Measurements from ENCODE around the gene MAN2A2.
A peak's percentile ranks its signal among the peaks of the same experiment; 100 is the strongest.
"Not testable (repeated sequence)": the region's sequence is repeated elsewhere in the genome, so short reads cannot be mapped to it uniquely, and the experiment has no call there.

The MAN2A2 gene

DNA sequence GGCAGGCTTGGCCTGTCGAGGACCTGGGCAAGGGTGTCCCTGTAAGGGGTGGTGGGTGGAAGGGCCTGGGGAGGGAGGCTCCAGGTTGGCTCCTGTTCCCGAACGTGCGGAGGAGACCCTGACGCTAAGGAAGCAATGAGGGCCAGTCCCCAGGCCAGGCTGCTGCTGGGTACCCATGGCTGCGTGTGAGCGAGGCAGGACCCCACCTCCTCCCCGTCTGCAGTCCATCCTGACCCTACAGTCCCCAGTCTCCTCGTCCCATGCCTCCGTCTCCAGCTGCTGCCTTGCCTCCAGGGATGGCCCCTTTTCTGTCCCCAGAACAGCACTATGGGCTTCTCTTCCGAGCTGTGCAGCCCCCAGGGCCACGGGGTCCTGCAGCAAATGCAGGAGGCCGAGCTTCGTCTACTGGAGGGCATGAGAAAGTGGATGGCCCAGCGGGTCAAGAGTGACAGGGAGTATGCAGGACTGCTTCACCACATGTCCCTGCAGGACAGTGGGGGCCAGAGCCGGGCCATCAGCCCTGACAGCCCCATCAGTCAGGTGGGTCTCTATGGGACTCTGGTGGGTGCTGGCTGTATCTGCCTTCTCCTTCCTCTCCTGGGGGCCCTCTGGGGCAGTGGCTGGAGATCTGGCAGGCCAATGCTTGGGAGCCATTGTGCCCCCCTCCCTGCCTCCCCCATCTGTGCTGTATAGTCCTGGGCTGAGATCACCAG lies 18.2 kb upstream of the MAN2A2 start:
- no peak for DNase-seq

DNA sequence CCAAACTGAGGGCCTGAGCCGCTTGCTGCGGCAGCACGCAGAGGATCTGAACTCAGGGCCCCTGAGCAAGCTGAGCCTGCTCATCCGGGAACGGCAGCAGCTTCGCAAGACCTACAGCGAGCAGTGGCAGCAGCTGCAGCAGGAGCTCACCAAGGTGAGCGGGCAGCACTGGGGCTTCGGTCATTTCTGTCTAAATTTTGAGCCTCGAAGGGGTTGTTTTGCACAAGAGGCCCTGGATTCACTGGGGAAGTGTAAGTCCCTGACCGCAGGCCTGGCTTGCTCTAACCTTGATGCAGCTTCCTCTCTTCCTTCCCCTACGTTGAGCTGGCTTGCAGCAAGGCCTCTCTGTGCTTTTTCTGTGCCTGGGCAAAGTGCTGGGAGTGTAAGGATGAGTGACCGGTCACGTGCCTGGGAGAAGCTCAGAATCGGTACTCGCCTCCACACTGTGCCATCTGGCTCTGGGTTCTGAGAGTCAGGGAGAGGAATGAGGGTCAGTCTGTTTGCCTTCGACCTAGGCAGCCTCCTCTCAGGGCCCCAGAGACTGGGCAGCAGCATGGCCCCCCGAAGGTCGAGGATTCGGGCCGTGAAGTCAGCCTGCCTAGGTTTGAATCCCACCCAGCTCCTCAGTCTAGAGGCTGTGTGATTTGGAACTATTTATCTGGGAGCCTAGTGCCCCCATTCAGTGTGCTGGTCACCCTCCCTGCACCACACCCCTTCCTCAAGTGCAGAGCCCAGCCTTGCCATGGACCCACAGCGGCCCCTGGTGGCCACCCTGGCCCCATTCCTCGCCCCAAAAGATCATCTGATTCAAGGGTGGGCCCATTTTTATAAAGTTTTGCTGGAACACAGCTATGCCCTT lies 17.4 kb upstream of the MAN2A2 start:
- DNase-seq, result peak; percentile 52 to 79 (median 67)

- DNase-seq, result no peak
These were observed 16.8 kb upstream of the MAN2A2 start for GRCh38 chr15:90886291-90886614.

GRCh38 chr15:90887037-90887481 lies 16.0 kb upstream of the MAN2A2 start:
- DNase-seq, result no peak

- no peak for DNase-seq
These were observed 13.8 kb upstream of the MAN2A2 start for GRCh38 chr15:90889313-90889730.

GRCh38 chr15:90889736-90890456 lies 13.2 kb upstream of the MAN2A2 start:
- no peak for DNase-seq

DNA sequence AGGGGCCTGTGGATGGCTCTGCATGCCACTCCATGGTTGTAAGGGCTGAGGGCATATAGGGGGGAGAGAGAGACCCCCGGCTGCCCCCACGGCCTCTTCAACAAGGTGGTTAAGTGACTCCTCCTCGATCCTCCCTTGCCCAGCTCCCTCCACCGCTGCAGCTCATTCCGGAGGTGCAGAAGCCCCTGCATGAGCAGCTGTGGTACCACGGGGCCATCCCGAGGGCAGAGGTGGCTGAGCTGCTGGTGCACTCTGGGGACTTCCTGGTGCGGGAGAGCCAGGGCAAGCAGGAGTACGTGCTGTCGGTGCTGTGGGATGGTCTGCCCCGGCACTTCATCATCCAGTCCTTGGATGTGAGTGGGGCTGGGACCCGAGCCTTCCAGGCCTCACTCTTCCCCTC lies 12.3 kb upstream of the MAN2A2 start:
- no peak for DNase-seq

- no peak for DNase-seq
These were observed 11.7 kb upstream of the MAN2A2 start for GRCh38 chr15:90891346-90891949.

DNA sequence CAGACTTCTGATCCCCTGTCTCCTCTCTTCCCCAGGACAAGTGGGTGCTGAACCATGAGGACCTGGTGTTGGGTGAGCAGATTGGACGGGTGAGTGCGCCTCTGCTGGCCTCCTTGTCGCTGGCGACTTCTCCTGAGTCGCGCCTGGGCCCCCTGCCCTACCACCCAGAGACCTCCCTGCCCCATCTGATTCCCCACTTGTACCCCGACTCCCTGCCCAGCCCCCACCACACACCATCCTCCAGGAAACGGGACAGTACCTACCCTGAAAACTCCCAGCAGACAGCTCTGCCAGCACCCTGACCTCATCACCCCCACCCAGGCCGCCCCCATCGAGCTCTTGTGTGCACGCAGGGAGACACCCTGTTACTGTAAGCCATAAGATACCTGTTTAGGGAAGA lies 11.1 kb upstream of the MAN2A2 start:
- no peak for DNase-seq

DNA sequence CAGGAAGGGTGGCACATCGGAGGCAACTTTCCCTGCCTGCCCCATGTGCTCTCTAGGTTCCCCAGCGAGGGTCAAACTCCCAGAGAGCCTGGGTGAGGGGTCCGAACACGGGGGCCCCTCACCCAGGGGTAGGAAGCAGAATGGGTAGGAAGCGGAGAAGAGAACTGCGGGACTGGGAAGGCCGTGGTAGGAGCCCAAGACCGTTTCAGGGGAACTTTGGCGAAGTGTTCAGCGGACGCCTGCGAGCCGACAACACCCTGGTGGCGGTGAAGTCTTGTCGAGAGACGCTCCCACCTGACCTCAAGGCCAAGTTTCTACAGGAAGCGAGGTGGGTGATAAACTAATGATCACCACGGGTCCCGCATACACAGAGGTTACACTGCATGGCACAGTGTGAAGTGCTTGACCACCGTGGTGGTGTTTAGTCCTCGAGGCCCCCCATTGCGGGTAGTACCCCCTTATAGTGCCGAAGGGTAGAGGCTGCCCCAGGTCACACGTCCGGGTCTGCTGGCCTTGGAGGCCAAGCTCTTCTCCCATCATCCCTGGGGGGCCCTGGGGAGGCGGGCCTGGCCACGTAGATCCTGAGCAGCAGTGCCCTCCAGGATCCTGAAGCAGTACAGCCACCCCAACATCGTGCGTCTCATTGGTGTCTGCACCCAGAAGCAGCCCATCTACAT lies 10.5 kb upstream of the MAN2A2 start:
- no peak for DNase-seq

DNA sequence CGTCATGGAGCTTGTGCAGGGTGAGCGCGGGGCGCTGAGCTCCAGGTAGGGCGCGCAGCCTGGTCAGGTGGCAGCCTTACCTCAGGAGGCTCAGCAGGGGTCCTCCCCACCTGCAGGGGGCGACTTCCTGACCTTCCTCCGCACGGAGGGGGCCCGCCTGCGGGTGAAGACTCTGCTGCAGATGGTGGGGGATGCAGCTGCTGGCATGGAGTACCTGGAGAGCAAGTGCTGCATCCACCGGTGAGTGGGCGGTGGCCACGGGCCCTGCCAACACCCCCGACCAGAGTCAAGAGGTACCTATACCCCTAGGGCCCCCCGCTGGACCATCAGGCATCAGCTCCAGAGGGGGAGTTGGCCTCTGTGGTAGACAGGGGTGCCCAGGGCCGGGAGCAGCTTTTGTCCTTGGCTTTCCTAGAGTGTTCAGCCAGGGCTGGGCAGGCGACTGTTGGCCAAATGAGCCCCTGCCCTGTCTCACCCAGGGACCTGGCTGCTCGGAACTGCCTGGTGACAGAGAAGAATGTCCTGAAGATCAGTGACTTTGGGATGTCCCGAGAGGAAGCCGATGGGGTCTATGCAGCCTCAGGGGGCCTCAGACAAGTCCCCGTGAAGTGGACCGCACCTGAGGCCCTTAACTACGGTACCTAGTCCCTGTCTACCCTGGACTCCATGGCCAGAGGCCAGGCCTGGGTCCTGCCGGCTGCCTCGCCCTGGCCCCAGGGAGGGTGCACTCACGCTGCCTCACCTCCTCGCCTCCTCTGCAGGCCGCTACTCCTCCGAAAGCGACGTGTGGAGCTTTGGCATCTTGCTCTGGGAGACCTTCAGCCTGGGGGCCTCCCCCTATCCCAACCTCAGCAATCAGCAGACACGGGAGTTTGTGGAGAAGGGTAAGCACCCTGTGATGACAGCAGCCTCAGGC lies 9.7 kb upstream of the MAN2A2 start:
- DNase-seq, result no peak

- DNase-seq, result no peak
These were observed 7.5 kb upstream of the MAN2A2 start for GRCh38 chr15:90895571-90896117.

GRCh38 chr15:90897131-90897655 lies 5.9 kb upstream of the MAN2A2 start:
- DNase-seq, result not testable (repeated sequence)

- no peak for DNase-seq
These were observed 1.7 kb upstream of the MAN2A2 start for GRCh38 chr15:90901175-90902039.

DNA sequence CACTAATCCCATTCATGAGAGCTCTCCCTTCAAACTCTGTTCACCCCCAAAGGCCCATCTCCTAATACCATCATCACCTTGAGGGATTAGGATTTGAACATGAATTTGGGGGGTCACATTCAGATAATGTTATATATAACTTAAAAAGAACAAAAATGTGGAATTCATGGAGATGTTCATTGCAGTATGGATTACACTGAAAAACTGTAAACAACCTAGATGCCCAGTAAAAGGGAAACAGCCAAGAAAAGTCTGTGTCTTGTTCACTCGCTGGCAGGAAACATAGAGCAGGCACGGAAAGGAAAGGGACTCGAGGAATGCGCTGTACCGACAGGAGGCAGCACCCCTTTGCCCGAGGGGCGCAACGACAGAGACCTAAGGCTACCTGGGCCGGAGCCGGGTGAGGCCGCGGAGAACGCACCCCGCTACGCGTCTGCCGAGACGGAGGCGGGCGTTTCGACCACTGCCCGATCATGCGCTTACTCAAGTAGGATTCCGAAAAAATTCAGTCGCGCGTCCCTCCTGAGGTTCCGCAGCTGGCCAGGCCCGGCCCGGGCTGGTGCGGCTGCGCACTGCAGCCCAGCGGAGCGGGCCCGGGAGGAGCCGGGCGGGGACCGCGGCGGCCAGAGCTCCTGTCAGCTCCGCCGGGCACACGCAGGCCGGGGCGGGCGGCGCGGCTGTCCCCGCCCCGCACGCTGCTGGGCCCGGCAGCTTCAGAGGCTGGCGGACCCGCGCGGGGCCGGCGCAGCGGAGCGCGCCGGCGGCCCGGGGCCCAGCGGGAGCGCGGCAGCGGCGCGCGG lies 862 bp upstream of the MAN2A2 start:
- DNase-seq, result peak; percentile 51 to 79 (median 61)

DNA sequence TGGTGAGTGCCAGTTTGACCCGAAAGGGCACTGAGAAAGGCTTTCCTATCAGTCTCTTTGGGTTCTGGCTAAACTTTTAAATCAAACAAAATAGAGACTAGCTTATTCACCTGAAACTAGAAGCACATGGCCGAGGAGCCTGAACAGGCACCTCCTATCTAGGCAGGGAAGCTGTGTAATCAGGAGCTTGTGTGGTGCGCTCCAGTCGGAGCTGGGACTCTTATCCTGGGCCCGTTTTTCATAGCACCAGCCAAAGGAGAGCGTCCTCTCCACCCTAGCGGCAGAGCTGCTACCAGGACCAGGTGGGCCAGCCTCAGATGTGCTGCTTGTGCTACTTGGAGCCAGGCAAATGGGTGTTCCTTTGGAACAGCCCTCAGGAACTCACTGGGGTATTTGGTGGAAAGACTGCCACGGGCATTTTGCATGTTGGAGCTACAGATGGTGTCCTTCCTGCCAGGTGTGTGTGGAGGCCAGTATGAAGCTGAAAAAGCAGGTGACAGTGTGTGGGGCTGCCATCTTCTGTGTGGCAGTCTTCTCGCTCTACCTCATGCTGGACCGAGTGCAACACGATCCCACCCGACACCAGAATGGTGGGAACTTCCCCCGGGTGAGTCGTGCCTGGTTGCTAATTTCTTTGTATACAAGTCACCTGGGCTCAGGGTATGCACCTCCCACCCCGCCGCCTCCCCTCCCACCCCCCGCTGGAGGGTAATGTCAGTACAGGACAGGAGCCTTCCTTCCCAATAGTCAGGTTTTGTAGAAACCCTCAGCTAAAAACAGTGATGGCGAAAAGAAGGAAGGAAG lies 833 bp downstream of the MAN2A2 start:
- DNase-seq, result no peak

DNA sequence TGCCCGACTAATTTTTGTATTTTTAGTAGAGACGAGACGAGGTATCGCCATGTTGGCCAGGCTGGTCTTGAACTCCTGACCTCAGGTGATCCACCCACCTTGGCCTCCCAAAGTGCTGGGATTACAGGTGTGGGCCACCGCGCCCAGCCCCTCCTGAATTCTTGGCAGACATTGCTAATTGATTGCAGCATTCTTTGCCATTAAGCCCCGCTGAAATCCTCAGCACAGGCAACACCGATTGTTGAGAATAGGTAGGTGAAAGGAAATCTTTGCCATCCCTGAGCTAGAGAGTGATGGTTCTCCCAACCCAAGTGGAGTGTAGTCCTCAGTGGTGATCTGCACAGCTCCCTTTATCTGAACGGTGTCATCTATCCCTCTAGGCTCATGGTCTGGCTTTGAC lies 1.6 kb downstream of the MAN2A2 start:
- DNase-seq, result no peak

Measured in T-helper 1 cell (primary cell).